ENCODE data around the gene CAPSL.
A peak's percentile ranks its signal among the peaks of the same experiment; 100 is the strongest.
"Not testable (repeated sequence)": the region's sequence is repeated elsewhere in the genome, so short reads cannot be mapped to it uniquely, and the experiment has no call there.

CAPSL gene

DNA sequence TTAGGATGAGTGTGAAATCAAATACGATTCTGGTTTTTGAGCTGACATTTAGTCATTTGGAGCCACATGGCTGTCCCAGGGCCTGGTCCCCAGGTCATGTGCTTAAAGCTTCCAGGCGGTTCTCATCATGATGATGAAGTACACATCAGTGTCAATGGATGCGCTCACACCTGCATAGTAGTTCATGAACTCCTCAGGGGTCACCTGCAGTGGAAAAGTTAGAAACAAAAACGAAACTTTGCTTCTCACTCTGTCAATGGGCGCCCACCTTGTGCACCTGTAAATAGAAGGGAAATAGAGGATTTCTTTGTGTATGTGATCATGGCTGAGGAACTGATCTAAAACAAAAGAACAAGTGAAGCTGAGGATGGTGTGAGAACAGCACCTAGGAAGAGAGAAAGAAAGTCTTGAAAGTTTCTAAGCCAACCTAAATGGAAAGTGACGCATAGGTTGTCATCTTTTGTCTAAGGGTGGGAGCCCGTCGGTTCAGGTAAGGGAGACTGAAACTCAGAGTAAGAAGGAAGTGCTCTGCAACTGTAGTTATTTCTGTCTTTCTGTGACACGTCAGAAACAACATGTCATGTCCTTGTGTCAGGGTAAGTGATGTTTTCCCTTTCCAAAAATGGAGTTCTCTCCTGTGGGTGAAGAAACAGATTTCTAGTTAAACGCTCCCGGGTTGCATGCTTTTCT is 33.8 kb downstream of the CAPSL start:
- DNase-seq (ENCODE audit: low read depth) = no peak

DNA sequence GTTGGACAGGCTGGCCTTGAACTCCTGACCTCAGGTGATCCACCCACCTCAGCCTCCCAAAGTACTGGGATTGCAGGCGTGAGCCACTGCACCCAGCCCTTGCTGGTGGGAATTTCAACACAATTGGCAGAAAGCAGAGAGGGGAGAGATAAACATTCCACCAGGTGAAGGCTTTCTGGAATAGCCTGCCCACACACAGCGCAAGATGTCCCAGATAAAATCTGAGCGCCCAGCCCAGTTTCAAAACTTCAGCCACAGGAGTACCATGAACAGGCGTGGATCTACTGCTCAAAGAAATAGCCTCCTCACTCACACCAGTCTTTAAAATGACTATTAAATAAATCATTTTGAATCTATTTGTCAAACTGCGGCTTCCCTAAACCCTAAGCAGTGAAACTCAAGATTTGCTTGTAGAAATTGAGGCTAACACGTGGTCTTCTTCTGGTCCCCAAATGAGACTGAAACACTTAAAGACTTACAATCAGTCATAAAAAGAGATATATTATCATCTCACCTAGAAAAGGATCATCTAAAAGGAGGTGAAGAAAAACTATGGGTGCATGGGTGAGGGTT is 34.7 kb downstream of the CAPSL start:
- no peak for DNase-seq (ENCODE audit: low read depth)

DNA sequence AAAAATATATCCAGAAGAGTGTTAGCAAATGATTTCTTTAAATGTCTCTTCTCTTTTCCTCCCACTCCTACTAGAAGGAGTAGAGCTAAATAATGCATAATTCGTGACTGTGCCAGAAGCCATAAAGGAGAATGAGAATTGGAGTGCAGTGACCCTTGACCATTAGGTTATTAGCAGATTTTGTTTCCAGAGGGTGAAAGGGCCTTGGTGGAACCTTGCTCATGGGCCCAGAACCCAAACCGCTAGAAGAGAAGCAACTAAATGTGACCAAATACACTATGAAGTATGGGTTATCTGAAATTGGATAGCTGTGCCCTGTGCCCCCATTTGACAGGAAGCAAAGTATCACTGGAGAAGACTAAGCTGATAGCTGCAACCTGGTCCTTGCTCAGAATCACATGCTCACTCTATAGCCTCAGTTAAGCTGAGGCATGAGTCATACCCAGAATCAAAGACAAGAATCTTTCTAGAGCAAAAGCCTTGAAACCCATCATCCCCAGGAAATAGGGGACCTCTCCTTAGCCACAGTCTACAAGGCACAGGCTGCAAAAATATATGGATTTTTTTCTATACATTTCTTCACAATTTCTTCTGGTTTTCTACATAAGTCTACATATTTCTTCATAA is 36.3 kb downstream of the CAPSL start:
- DNase-seq (ENCODE audit: low read depth) = peak; percentile 61

DNA sequence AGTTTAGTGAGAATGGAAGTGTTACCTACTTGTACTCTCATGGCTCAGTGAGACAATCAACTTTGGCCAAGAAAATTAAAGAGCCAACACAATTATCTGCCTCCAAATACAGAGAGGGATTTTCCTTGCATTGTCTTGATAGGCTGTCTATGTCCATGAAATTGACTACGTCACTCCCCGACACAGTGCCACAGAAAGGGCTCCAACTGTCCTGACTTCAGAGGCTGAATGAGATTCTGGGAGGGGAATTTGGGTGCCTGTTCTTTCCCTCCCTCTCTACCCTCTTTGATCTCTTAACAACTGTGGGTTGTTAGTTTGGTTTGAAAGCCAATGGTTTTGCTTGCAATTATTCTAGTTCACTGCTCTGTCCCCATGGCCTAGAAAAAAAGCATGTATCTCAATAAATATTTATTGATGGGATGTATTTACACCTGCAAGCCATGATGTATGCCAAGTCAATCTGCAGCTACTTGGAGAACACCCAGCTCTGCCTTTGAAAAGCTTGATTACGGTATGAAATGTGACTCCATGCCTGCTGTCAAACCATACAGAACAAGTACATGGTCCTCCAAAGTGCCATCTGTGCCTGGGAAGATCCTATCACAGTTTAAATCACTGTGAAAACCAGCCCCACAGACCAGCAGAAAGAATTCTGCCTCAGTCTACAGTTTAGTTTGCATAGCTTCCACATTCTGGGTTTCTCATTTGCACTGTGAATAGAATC is 37.3 kb downstream of the CAPSL start:
- DNase-seq (ENCODE audit: low read depth) = no peak

DNA sequence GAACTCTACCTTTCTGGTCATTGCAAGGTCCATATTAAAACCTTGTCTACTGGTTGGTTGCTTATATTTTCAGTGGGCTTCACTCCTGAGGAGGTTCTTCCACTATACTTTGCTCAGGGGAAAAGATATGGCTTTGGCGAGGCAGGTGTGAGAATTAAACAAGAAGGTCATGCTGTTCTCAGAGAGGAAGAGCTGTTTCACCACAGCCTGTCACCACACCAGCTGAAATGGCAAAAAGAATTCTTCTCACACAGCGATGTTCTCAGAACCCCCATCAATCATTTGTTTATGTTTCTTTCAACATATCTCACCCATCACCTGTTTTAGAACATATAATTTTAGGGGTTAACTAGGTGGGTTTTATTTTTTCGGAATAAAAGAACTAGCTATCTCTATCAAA is 38.6 kb downstream of the CAPSL start:
- DNase-seq (ENCODE audit: low read depth) = no peak

DNA sequence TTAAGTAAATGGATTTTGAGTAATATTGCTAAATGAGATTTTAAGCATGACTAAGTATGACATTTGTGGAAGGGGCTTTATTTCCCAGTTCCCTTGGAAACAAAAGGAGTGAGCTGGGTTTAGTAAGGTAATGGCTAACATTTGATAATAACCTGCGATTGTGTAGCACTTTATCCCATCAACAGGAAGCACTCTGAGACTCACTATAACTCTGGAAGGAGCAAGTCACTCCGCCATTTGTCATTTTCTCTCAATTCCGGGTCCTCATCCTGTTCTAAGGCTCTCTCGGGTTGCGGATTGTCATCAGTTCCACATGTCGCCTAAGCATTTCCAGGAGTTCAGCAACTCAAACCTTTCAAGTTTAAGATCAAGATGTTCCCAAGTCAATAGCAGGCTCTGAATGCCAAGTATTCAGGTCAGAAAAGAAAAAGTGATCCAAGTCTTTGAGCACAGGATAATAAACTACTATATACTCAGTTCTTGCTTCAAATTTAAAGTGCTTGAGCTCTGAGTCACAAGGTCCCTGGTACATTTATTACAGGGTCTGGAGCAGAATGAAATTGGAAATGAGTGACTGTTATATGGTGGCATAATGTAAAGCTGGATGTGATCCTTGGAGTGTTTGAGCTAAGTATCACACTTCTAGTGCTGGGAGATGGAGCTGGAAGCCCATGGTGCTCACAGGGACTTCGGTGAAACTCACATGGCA is 39.3 kb downstream of the CAPSL start:
- peak; percentile 22 for DNase-seq (ENCODE audit: low read depth)

DNA sequence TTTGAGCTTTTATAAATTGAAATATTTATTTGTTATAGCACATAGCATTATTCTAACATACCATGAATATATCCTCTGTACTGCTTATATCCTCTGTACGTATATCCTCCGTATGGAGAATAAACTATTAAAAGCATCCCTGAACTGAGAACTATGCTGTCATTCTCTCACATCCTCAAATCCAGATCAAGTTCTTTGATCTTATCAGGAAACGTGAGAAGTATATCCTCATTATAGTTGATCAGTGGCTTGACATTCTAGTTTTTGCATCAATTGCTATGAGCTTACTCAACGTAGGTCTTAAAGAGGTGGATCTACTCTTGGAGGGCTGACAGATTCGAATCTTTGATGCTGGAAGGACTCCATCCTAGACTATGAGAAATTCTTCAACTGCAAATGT is 44.3 kb downstream of the CAPSL start:
- DNase-seq (ENCODE audit: low read depth) = no peak

DNA sequence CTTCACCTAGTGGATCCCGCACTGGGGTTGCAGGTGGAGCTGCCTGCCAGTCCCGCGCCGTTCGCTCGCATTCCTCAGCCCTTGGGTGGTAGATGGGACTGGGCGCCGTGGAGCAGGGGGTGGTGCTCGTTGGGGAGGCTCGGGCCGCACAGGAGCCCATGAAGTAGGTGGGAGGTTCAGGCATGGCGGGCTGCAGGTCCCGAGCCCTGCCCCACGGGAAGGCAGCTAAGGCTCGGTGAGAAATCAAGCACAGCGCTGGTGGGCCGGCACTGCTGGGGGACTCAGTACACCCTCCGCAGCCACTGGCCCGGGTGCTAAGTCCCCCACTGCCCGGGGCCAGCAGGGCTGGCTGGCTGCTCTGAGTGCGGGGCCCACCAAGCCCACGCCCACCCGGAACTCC is 45.6 kb downstream of the CAPSL start:
- DNase-seq (ENCODE audit: low read depth) = not testable (repeated sequence)

DNA sequence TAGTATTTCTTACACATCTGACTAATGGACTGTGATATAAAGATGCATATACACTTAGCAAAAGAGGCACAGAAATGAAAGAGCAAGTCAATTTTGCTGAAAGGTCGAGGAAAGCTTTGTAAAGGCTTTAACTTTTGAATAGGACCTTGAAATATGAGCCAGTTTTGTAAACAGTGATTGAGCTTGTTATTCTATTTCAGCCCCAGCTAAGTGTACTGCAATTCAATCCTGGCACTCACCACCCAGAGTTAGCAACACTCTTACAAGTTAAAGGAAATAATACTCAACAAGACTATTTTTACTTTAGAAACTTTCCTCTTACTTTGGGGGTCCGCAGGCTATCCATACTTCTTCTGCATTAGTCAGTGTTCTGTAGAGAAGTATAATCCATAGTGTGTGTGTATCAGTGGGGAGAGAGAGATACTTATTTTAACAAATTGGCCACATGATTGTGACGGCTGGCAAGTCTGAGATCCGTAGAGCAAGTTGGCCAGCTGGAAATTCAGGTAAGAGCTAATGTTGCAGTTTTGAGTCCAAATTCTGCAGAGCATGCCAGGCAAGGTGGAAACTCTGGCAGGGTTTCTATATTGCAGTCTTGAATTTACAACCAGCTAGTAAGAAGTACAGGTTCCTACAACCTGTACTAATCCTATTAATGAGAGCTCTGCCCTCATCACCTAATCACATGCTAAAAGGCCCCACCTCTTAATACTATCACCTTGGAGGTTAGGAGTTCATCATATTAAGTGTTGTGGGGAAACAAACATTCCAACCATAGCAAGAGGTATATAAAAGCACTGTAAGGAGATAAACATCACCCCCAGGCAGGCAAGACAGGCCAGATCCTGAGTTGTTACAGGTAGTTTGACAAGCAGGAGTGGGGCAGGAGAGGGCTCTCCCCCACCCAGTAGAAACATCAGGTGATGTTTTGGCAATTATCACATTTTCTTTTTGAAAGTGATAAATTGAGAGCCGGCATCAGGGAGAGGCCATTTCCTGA is 48.1 kb downstream of the CAPSL start:
- no peak for DNase-seq (ENCODE audit: low read depth)

DNA sequence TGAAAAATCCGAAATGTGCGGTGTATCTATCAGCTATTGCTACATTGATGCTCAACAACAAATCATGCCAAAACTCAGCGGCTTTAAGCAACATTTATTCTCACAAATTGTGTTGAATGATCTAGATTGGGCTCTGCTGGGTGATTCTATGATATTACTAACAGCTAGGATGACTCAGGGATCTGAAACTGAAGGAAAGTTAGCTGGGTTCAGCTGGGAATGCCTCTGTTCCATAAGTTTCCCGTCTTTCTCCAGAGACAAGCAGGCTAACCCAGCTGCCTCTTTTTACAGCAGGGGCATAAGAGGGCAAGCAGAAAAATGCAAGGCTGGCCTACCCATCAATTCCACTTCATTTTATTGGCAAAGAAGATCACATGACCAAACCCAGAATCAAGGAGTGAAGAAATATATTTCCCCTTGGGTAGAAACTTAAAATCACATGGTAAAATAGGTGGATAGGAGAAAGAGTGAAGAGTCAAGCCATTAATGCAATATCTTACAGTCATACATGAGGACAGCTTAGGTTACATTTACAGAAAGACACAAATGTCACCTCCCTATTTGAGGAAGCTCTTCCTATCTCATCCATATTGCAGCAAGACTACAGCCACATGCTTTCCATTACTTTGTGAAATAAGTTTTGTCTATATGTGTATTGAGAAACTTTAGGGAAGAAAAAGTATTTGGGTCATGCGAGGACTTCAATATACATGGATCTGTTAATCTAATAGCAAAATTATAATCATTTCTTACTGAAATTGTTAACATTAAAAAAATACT is 50.9 kb downstream of the CAPSL start:
- DNase-seq (ENCODE audit: low read depth) = peak; percentile 47

DNA sequence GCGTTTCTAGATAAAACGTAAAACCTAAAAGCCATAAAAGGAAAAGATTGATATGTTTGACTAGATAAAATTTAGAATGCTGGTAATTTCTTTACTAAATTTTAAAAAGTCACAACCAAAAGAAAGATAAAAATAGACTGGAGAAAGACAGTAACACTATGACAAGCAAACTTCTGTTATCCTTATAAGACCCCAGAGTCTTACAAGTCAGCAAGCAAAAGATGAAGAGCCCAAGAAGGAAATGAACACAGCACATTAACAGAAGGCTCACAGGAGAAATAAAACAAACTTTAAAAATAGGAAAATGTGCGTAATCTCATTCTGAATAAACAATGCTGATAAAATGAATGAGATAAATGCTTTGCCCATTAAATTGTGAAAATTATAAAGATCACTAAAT is 52.0 kb downstream of the CAPSL start:
- no peak for DNase-seq (ENCODE audit: low read depth)

DNA sequence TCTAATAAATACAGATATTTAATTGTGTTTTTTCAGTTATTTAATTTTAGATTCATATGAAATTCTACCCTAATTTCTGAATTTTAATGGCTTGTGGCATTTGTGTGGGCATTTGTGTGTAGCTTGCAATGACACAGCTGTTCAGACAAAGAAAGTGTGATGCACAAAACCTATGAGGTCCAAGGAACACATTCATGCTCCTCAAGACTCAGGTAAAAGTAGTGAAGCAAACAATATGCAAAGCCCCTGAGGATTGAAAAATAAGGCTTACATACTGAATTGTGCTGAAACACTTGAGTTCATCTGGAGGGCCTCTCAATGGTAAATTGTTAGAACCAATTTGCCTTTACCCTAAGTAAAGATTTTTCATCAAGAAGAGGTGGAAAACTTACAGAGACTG is 53.6 kb downstream of the CAPSL start:
- no peak for DNase-seq (ENCODE audit: low read depth)

DNA sequence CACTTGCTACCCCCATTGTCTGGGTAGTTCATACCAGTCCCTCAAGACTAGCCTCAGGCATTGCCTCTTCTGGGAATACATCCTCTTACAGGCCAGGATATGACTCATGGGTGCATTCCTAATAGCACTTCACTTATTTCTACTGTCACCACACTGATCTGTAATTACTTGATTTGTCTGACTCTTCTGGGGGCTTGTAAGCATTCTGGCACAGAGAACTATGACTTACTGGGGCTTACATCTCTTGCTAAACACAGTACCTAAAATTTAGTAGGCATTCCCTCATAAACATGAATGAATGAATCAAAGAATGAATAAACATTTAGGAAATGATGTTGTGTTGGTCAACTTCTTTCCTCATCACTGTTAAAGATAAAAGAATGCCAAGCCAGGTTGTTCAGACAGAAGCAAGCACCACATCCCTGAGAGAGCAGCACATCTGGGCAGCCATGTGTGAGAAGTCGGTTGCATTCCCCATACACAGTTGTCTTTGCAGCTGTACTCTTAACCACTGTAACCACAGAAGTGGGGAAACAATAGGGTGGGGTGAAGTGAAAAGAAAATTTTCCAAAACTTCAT is 54.1 kb downstream of the CAPSL start:
- DNase-seq (ENCODE audit: low read depth) = peak; percentile 99

DNA sequence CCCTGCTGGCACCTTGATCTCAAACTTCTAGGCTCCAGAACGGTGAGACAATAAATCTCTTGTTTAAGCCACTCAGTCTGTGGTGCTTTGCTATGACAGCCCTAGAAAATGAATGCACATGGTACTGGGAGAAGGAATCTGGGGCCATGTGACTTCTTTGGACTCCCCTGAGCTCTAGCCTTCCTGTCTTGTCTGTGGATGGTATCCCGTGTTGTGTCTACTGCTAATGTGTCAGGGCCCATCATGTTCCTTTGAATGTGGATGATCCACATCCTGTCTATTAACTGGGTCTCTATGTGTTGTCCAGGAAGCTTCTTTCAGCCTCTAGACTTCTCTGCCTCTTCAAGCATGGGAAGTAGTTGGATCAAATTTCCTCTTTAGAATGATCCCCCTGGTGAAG is 56.7 kb downstream of the CAPSL start:
- DNase-seq (ENCODE audit: low read depth) = no peak

DNA sequence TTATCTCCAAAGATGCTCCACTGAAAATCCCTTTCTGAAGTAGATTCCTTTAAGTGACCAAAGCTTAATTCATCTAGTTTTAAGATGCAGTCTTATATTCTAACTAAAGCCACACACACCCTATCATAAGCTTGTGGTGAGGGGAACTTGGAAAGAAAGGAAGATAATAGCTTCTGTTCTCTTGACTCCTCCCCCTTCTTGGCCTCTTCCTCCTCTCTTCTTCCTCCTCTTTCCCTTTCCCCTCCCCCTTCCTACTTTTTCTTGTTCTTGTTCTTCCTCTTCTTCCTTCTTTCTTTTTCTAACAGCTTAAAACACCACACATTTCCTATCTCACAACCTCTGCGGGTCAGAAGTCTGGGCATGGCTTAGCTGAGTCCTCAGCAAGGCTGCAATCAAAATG is 58.3 kb downstream of the CAPSL start:
- no peak for DNase-seq (ENCODE audit: low read depth)

DNA sequence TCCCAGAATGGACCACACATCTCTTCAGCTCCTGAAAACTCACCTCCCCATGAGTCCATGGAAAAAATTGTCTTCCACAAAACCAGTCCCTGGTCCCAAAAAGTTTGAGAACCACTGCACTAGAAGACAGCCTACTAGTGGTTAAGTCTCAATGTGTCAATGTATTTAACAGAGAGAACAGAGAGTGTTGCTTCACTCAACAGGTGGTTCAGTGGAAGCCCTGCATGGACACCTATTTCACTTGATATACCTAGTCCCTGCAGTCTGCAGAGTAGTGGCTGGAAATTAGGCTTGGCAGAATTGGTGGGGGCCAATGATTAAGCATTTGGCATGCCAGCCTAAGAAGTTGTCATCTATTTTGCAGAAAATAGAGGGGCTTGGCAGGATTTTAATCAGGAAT is 58.8 kb downstream of the CAPSL start:
- DNase-seq (ENCODE audit: low read depth) = no peak

DNA sequence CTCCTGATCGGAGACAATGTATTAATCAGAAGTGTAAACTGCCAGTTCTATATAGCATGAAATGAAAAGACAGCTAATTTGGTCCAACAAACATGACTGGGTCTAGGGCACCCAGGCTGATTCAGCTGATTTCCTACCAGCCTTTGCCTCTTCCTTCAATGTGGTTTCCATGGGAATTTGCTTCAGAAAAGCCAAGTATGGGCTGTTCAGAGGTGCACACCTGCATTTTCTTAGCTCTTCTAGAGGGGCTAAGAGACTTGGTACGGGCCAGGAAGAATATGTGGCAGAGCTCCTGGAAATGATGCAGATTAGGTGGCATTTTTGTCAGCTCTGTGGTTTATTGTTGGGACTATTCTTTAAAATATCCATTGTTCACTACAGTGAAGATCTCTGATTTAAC is 59.3 kb downstream of the CAPSL start:
- no peak for DNase-seq (ENCODE audit: low read depth)

DNA sequence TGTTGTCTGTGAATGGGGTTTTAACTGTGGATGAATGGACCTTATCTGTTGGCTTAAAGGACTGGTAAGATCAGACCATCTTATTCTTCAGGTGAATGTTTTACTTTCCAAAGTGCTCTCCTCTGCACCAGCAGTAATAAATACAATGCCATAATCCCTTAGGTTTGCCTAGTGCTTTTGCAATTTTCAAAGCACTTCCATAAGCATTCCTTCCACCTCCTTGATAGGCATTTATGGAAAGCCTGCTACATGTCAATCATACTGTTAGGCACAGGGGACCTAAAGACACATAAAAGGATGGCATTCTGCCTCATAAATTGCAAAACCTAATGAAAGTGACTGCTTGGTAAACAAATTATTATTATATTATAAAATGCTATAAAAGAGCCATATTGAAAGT is 60.3 kb downstream of the CAPSL start:
- no peak for DNase-seq (ENCODE audit: low read depth)

DNA sequence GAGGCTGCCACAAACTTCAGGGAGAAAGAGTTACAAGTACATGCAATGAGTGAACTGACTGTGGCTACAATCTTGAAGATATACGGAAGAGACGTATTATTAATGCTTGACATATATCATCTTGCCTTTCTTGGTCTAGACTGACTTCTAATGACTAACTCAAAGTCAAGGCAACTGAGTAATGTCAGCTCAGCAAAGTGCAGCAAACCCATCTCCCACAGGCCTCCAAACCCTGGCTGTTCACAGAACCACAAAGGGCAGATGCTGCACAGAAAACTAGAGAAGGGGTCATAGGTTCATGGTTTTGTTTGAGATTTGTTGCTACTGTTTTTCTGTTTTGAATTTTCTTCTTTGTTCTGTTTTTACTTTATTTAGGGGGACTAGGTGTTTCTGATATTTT is 60.8 kb downstream of the CAPSL start:
- no peak for DNase-seq (ENCODE audit: low read depth)

DNA sequence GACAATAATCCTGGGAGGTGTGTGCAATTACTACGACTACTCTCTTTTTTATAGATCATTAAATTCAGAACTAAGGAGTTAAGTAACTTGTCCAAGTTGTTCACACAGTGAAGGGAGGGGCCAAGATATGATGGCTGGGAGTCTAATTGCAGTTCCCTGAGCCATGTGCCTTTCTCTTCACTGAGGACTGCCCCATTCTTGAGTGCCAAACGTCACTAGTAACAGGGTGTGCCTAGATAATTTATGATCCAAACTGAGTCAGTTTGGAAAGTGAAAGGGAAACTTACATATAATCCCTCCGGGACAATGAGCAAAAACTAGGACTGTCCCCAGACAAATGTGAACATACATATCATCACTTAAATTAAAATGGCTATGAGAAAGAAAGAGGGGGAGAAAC is 61.5 kb downstream of the CAPSL start:
- DNase-seq (ENCODE audit: low read depth) = peak; percentile 79

Measured in ELR (cell line).